Prostate gland (tissue), 2 donors: Measurements from ENCODE around the gene RGS18. TPM values are rescaled to one million over a fixed set of nuclear protein-coding genes. Genes with fewer than 3 reads are reported as not detected.

ENCODE experiments used
- DNase-seq: peaks from one replicate; pipeline ENCODE4 v3.0.0-alpha.2; 2019; ENCODE audit warnings: low spot score
- H3K27ac ChIP-seq, 2 donors: fragments of 200-600 bp; sonication (generic); 2 replicates each; pipeline ENCODE4 v1.5.1; 2017 to 2019
- H3K27me3 ChIP-seq: fragments of 200-600 bp; sonication (generic); replicated peaks from 2 replicates; pipeline ENCODE4 v1.5.1; 2019; ENCODE audit not compliant: insufficient read depth
- H3K36me3 ChIP-seq, 2 donors: fragments of 200-600 bp; sonication (generic); 1 replicate in 1 of 2; 2 replicates in 1 of 2; pipeline versions ENCODE4 v1.5.1 to v1.8.1; 2017 to 2019
- H3K4me1 ChIP-seq: fragments of 200-600 bp; sonication (generic); replicated peaks from 2 replicates; pipeline ENCODE4 v1.5.1; 2019
- H3K4me3 ChIP-seq, 2 donors: fragments of 200-600 bp; sonication (generic); 2 replicates each; pipeline ENCODE4 v1.5.1; 2017 to 2019
- H3K9me3 ChIP-seq: fragments of 200-600 bp; sonication (generic); 2 replicates; pipeline ENCODE4 v1.5.1; 2017
- CTCF ChIP-seq, 4 experiments: fragments of 200-600 bp in 2 of 4; fragments of 450-650 bp in 2 of 4; sonication (generic) in 2 of 4; IDR thresholded peaks; 1 replicate in 3 of 4; 2 replicates in 1 of 4; pipeline ENCODE4 v1.5.1; 2016 to 2019; ENCODE audit warnings: antibody characterized with exemption in 4 of 4, mild to moderate bottlenecking in 2 of 4, moderate library complexity in 2 of 4
- POLR2A ChIP-seq: fragments of 450-650 bp; IDR thresholded peaks from one replicate; pipeline ENCODE4 v1.6.1; 2016; ENCODE audit warnings: antibody characterized with exemption, mild to moderate bottlenecking
- POLR2AphosphoS5 ChIP-seq: sonication (generic); formaldehyde crosslinking; IDR thresholded peaks from one replicate; pipeline ENCODE4 v1.6.1; 2017; ENCODE audit warnings: antibody characterized with exemption
- WGBS: methylation state at CpG from one replicate; pipeline ENCODE4 v1.1.5; 2018; 5-methylcytosine and 5-hydroxymethylcytosine counted together
- intact Hi-C: fragments of 100-400 bp; cut with DNase I; formaldehyde crosslinking; loops from one replicate; pipeline ENCODE4 v1.14.2; 2022
- total RNA-seq, 2 donors: library from RNA; depleted of rRNA; stranded (reverse); fragments of >200 nt; gene quantifications; one replicate each; pipeline ENCODE4 v1.1.0, GENCODE V29; 2016

The RGS18 gene
- total RNA-seq, result 1 to 10 TPM in 1 of 2 donors, under 1 TPM in 1; 0.64 to 1.2 TPM

GRCh38 chr1:192158181-192158580 lies at the start of gene RGS18:
Gene RGS18, plus strand, starts transcription at chr1:192158462. Its CDS starts 176 bp downstream, at chr1:192158638.
- no peaks in the 10 kb centered on the region for H3K9me3 ChIP-seq
- 62% methylated on average over 3 of the region's 3 CpGs for WGBS

GRCh38 chr1:192109576-192109975 lies 48.7 kb upstream of the RGS18 start:
- TF ChIP-seq CTCF (IDR thresholded peaks at IDR 0.05), result no peak
- no peak for TF ChIP-seq POLR2AphosphoS5
- TF ChIP-seq POLR2A, result no peak
- no peaks in the 10 kb centered on the region for H3K4me1 ChIP-seq
- no peaks in the 10 kb centered on the region for H3K27me3 ChIP-seq
- DNase-seq, result no peak
- 89% methylated on average over 2 of the region's 2 CpGs for WGBS
- H3K27ac ChIP-seq, result no peak overlapping the region
- no peaks in the 10 kb centered on the region for H3K36me3 ChIP-seq
- no peak overlapping the region for H3K4me3 ChIP-seq
- intact Hi-C loops, result no loop called here
- no peaks in the 10 kb centered on the region for H3K9me3 ChIP-seq

More at GRCh38 chr1:192158181-192158580, at the start of gene RGS18:
- no peak within 1 kb of the TSS for H3K4me3 ChIP-seq
- no peaks in the 10 kb centered on the region for H3K27me3 ChIP-seq
- no peaks in the 10 kb centered on the region for H3K4me1 ChIP-seq
- no peaks in the 10 kb centered on the region for H3K36me3 ChIP-seq
- TF ChIP-seq CTCF (IDR thresholded peaks at IDR 0.05) (no peak), POLR2AphosphoS5 (no peak), POLR2A (no peak)
- DNase-seq, result no peak
- H3K27ac ChIP-seq, result no peak within 1 kb of the TSS
- intact Hi-C loops, result no loop called here

GRCh38 chr1:192115000-192115399 lies 43.3 kb upstream of the RGS18 start:
- Histone ChIP-seq H3K36me3 (no peaks in the 10 kb centered on the region), H3K27ac (no peak overlapping the region), H3K4me3 (no peak overlapping the region), H3K4me1 (no peaks in the 10 kb centered on the region), H3K9me3 (no peaks in the 10 kb centered on the region), H3K27me3 (no peaks in the 10 kb centered on the region)
- 92% methylated on average over 3 of the region's 3 CpGs for WGBS
- no peak for DNase-seq
- TF ChIP-seq POLR2A (no peak), CTCF (IDR thresholded peaks at IDR 0.05) (no peak), POLR2AphosphoS5 (no peak)
- intact Hi-C loops, result no loop called here

- Histone ChIP-seq H3K27me3 (no peaks in the 10 kb centered on the region), H3K36me3 (no peaks in the 10 kb centered on the region), H3K4me3 (no peak overlapping the region), H3K9me3 (no peaks in the 10 kb centered on the region), H3K27ac (no peak overlapping the region), H3K4me1 (no peaks in the 10 kb centered on the region)
- intact Hi-C loops, result no loop called here
- DNase-seq, result no peak
- no peak for TF ChIP-seq POLR2AphosphoS5
- TF ChIP-seq POLR2A, result no peak
- TF ChIP-seq CTCF (IDR thresholded peaks at IDR 0.05), result no peak
- WGBS, result 73% methylated on average over 2 of the region's 2 CpGs
These were observed 39.3 kb upstream of the RGS18 start for GRCh38 chr1:192118881-192119405.

GRCh38 chr1:192119701-192120100 lies 38.6 kb upstream of the RGS18 start:
- no peaks in the 10 kb centered on the region for H3K9me3 ChIP-seq
- no peak for DNase-seq
- no peaks in the 10 kb centered on the region for H3K4me1 ChIP-seq
- no peak overlapping the region for H3K27ac ChIP-seq
- TF ChIP-seq POLR2AphosphoS5 (no peak), POLR2A (no peak), CTCF (IDR thresholded peaks at IDR 0.05) (no peak)
- H3K4me3 ChIP-seq, result no peak overlapping the region
- intact Hi-C loops, result no loop called here
- no peaks in the 10 kb centered on the region for H3K36me3 ChIP-seq
- no peaks in the 10 kb centered on the region for H3K27me3 ChIP-seq
- 82% methylated on average over 2 of the region's 2 CpGs for whole genome bisulfite sequencing
